GM06990 (cell line): ENCODE results near the gene TMPRSS4.

Source experiments
- DNase-seq: peaks from one replicate; pipeline ENCODE4 v3.0.0-alpha.2; 2011; ENCODE audit not compliant: insufficient read length; ENCODE audit errors: extremely low read depth
- H3K27me3 ChIP-seq: replicated peaks from 2 replicates; pipeline ENCODE4 v1.6.0; 2011; ENCODE audit warnings: low read length; ENCODE audit not compliant: control insufficient read depth, insufficient read depth
- H3K36me3 ChIP-seq: 2 replicates; pipeline ENCODE4 v1.5.1; 2011; ENCODE audit warnings: low read length; ENCODE audit not compliant: control insufficient read depth, insufficient read depth
- H3K4me3 ChIP-seq: replicated peaks from 2 replicates; pipeline ENCODE4 v1.5.1; 2011; ENCODE audit warnings: low read depth, mild to moderate bottlenecking, control low read depth, low read length
- CTCF ChIP-seq: IDR thresholded peaks from 2 replicates; pipeline ENCODE4 v1.5.1; 2011; ENCODE audit warnings: low read length, control low read depth, mild to moderate bottlenecking, inconsistent platforms; ENCODE audit not compliant: insufficient read depth, poor library complexity, severe bottlenecking

TMPRSS4 gene

GRCh38 chr11:118092907-118093571, 16.2 kb downstream of the TMPRSS4 start:
- no peak for TF ChIP-seq CTCF
- H3K27me3 ChIP-seq = no peaks in the 10 kb centered on the region; the same call in 1 of the 2 replicates
- H3K36me3 ChIP-seq = no peaks in the 10 kb centered on the region
- no peak overlapping the region for H3K4me3 ChIP-seq
- DNase-seq = no peak

- H3K27me3 ChIP-seq = no peaks in the 10 kb centered on the region; the same call in none of the 2 replicates
- no peak overlapping the region for H3K4me3 ChIP-seq
- TF ChIP-seq CTCF = no peak
- DNase-seq = no peak
- no peaks in the 10 kb centered on the region for H3K36me3 ChIP-seq
Observed at GRCh38 chr11:118095493-118095892, 18.6 kb downstream of the TMPRSS4 start.

GRCh38 chr11:118095967-118096367, 19.1 kb downstream of the TMPRSS4 start:
- H3K36me3 ChIP-seq = no peaks in the 10 kb centered on the region
- no peak for TF ChIP-seq CTCF
- DNase-seq = no peak
- H3K4me3 ChIP-seq = no peak overlapping the region
- no peaks in the 10 kb centered on the region; the same call in none of the 2 replicates for H3K27me3 ChIP-seq

GRCh38 chr11:118098996-118099837, 22.3 kb downstream of the TMPRSS4 start:
- no peaks in the 10 kb centered on the region; the same call in none of the 2 replicates for H3K27me3 ChIP-seq
- no peaks in the 10 kb centered on the region for H3K36me3 ChIP-seq
- H3K4me3 ChIP-seq = no peak overlapping the region
- no peak for TF ChIP-seq CTCF
- DNase-seq = no peak

GRCh38 chr11:118099838-118100556, 23.1 kb downstream of the TMPRSS4 start:
- Histone ChIP-seq H3K27me3 (no peaks in the 10 kb centered on the region; the same call in none of the 2 replicates), H3K4me3 (no peak overlapping the region), H3K36me3 (no peaks in the 10 kb centered on the region)
- no peak for TF ChIP-seq CTCF
- DNase-seq = no peak
